Ureter (tissue), 1 donor: ENCODE data around the gene ITIH5. TPM values are rescaled to one million over a fixed set of nuclear protein-coding genes. Genes with fewer than 3 reads are reported as not detected.

ENCODE experiments used
- DNase-seq: peaks from one replicate; pipeline ENCODE4 v3.0.0-alpha.2; 2020; ENCODE audit warnings: low spot score
- total RNA-seq: library from RNA; stranded (reverse); gene quantifications from one replicate; pipeline ENCODE4 v1.2.4, GENCODE V29; 2023
- donor health status: DM: yes; HTN: yes; CAD: no.

Gene ITIH5
- total RNA-seq, 1 donor from 2014 or later = 25.5 TPM

- DNase-seq = no peak
These were observed 116.8 kb downstream of the ITIH5 start for GRCh38 chr10:7550013-7550412.

- DNase-seq = no peak
These were observed 118.9 kb downstream of the ITIH5 start for GRCh38 chr10:7547829-7548228.

- no peak for DNase-seq
These were observed 119.6 kb downstream of the ITIH5 start for GRCh38 chr10:7547206-7547605.

GRCh38 chr10:7546385-7546967 is 120.3 kb downstream of the ITIH5 start:
- no peak for DNase-seq

GRCh38 chr10:7545792-7546191 is 121.0 kb downstream of the ITIH5 start:
- DNase-seq = no peak

- no peak for DNase-seq
These were observed 121.5 kb downstream of the ITIH5 start for GRCh38 chr10:7545261-7545660.

GRCh38 chr10:7544203-7544602 is 122.6 kb downstream of the ITIH5 start:
- no peak for DNase-seq

GRCh38 chr10:7542189-7542914 is 124.4 kb downstream of the ITIH5 start:
- no peak for DNase-seq

GRCh38 chr10:7541137-7542087 is 125.4 kb downstream of the ITIH5 start:
- peak; percentile 70 for DNase-seq

- no peak for DNase-seq
These were observed 127.7 kb downstream of the ITIH5 start for GRCh38 chr10:7538970-7539654.

GRCh38 chr10:7537126-7537525 is 129.6 kb downstream of the ITIH5 start:
- no peak for DNase-seq

- DNase-seq = no peak
These were observed 132.3 kb downstream of the ITIH5 start for GRCh38 chr10:7534480-7534852.

GRCh38 chr10:7533657-7534479 is 132.9 kb downstream of the ITIH5 start:
- no peak for DNase-seq

- DNase-seq = no peak
These were observed 133.9 kb downstream of the ITIH5 start for GRCh38 chr10:7532723-7533498.

- no peak for DNase-seq
These were observed 137.1 kb downstream of the ITIH5 start for GRCh38 chr10:7529638-7530037.

- DNase-seq = no peak
These were observed 139.3 kb downstream of the ITIH5 start for GRCh38 chr10:7527468-7527867.

- DNase-seq = no peak
These were observed 140.8 kb downstream of the ITIH5 start for GRCh38 chr10:7526017-7526400.

GRCh38 chr10:7525314-7526016 is 141.3 kb downstream of the ITIH5 start:
- peak; percentile 75 for DNase-seq

- no peak for DNase-seq
These were observed 143.1 kb downstream of the ITIH5 start for GRCh38 chr10:7523656-7524055.
